ENCODE measurements around the gene TBXAS1.
"Not testable (repeated sequence)": the region's sequence is repeated elsewhere in the genome, so short reads cannot be mapped to it uniquely, and the experiment has no call there.

The TBXAS1 gene

GRCh38 chr7:139829775-139830117 lies 682 bp downstream of the TBXAS1 start:
- DNase-seq (ENCODE audit: extremely low spot score) = no peak
- ChIA-PET POLR2A (no interaction called here), CTCF (interaction anchor here (1.0 to 2.2 kb wide), 7 partner anchors 11 to 185 kb away, joined by 3 to 7 read pairs (median 4); no protein-coding TSS in a partner anchor)
- TF ChIP-seq CTCF (IDR thresholded peaks at IDR 0.05; ENCODE audit: control extremely low read depth, extremely low read depth, low read depth, missing control alignments) = no peak

GRCh38 chr7:139830292-139830691 lies 1.2 kb downstream of the TBXAS1 start:
- CTCF ChIA-PET = interaction anchor here (0.8 to 2.2 kb wide), 11 partner anchors 12 to 185 kb away, joined by 3 to 7 read pairs (median 3); no protein-coding TSS in a partner anchor
- TF ChIP-seq CTCF (IDR thresholded peaks at IDR 0.05; ENCODE audit: control extremely low read depth, extremely low read depth, low read depth, missing control alignments) = no peak
- POLR2A ChIA-PET = interaction anchor here (0.6 kb wide), 1 partner anchor 109 kb away, joined by 3 read pairs; no protein-coding TSS in a partner anchor
- DNase-seq (ENCODE audit: extremely low spot score) = no peak

- POLR2A ChIA-PET = interaction anchor here (0.6 kb wide), 1 partner anchor 110 kb away, joined by 3 read pairs; no protein-coding TSS in a partner anchor
- CTCF ChIA-PET = interaction anchor here (0.7 to 2.2 kb wide), 11 partner anchors 8 to 186 kb away, joined by 3 to 7 read pairs (median 3); no protein-coding TSS in a partner anchor
- TF ChIP-seq CTCF (IDR thresholded peaks at IDR 0.05; ENCODE audit: control extremely low read depth, extremely low read depth, low read depth, missing control alignments) = no peak
Observed at GRCh38 chr7:139830782-139831501, 1.9 kb downstream of the TBXAS1 start.

GRCh38 chr7:139835848-139836247 lies 6.8 kb downstream of the TBXAS1 start:
- POLR2A ChIA-PET; DNase-seq (ENCODE audit: extremely low spot score); CTCF ChIA-PET: not testable (repeated sequence)

More at GRCh38 chr7:139830782-139831501, 1.9 kb downstream of the TBXAS1 start:
- no peak for DNase-seq (ENCODE audit: extremely low spot score)

- DNase-seq (ENCODE audit: extremely low spot score); POLR2A ChIA-PET; CTCF ChIA-PET: not testable (repeated sequence)
Observed at GRCh38 chr7:139837291-139837690, 8.2 kb downstream of the TBXAS1 start.

- TF ChIP-seq CTCF (IDR thresholded peaks at IDR 0.05; ENCODE audit: control extremely low read depth, extremely low read depth, low read depth, missing control alignments) = no peak
- ChIA-PET POLR2A (no interaction called here), CTCF (interaction anchor here (0.8 to 1.2 kb wide), 3 partner anchors 10 to 192 kb away, joined by 3 read pairs; no protein-coding TSS in a partner anchor)
- no peak for DNase-seq (ENCODE audit: extremely low spot score)
Observed at GRCh38 chr7:139838276-139838675, 9.2 kb downstream of the TBXAS1 start.

- POLR2A ChIA-PET = no interaction called here
- no peak for TF ChIP-seq CTCF (IDR thresholded peaks at IDR 0.05; ENCODE audit: control extremely low read depth, extremely low read depth, low read depth, missing control alignments)
- no peak for DNase-seq (ENCODE audit: extremely low spot score)
- CTCF ChIA-PET = interaction anchor here (0.8 to 1.2 kb wide), 3 partner anchors 11 to 193 kb away, joined by 3 read pairs; no protein-coding TSS in a partner anchor
Observed at GRCh38 chr7:139838876-139839275, 9.8 kb downstream of the TBXAS1 start.
